Stimulated activated naive CD8-positive, alpha-beta T cell treated with anti-CD3 and anti-CD28 coated beads, Interleukin-15, amount 100 ng/mL, for 72 hours (primary cell): ENCODE data around the gene WDR1.

Experiments
- ATAC-seq: fragments of 150-1000 bp; cut with Tn5 transposase; 2 replicates; pipeline ENCODE4 v1.10.0; 2021; ENCODE audit warnings: mild to moderate bottlenecking, moderate library complexity
- DNase-seq, 2 donors: peaks; one replicate each; pipeline ENCODE4 v3.0.0; 2021 to 2022
- H3K27ac Mint-ChIP-seq, 2 donors: one replicate each; pipeline ENCODE4 v1.8.0; 2022; ENCODE audit warnings: mild to moderate bottlenecking in 2 of 2, mixed read lengths in 2 of 2, moderate library complexity in 2 of 2
- H3K27me3 Mint-ChIP-seq: one replicate; pipeline ENCODE4 v1.8.0; 2022; ENCODE audit warnings: mixed read lengths
- H3K4me1 Mint-ChIP-seq: one replicate; pipeline ENCODE4 v1.8.0; 2022; ENCODE audit warnings: mild to moderate bottlenecking, mixed read lengths
- H3K4me3 Mint-ChIP-seq, 2 donors: one replicate each; pipeline ENCODE4 v1.8.0; 2022; ENCODE audit warnings: mild to moderate bottlenecking in 2 of 2, mixed read lengths in 2 of 2, moderate library complexity in 1 of 2
- H3K9me3 Mint-ChIP-seq, 2 donors: one replicate each; pipeline ENCODE4 v1.8.0; 2022; ENCODE audit warnings: mixed read lengths in 2 of 2

The WDR1 gene

GRCh38 chr4:10100734-10101216 lies 15.8 kb downstream of the WDR1 start:
- H3K4me1 Mint-ChIP-seq: peaks cover 100% of the 10 kb centered on the region
- peak overlapping the region in 1 of 2 donors; percentile 87 for H3K27ac Mint-ChIP-seq
- H3K27me3 Mint-ChIP-seq: no peaks in the 10 kb centered on the region
- H3K4me3 Mint-ChIP-seq: peak overlapping the region; percentile 37 to 72
- no peaks in the 10 kb centered on the region for H3K9me3 Mint-ChIP-seq
- DNase-seq (no peak), ATAC-seq (no peak)

- Mint-ChIP-seq H3K27me3 (no peaks in the 10 kb centered on the region), H3K4me3 (peak overlapping the region; percentile 57 to 72), H3K4me1 (peaks cover 100% of the 10 kb centered on the region), H3K9me3 (no peaks in the 10 kb centered on the region), H3K27ac (peak overlapping the region; percentile 76 to 81)
- ATAC-seq (peak; percentile 2), DNase-seq (no peak)
These were observed 16.9 kb downstream of the WDR1 start for GRCh38 chr4:10099499-10100325.

- Mint-ChIP-seq H3K4me1 (peaks cover 100% of the 10 kb centered on the region), H3K9me3 (no peaks in the 10 kb centered on the region), H3K27ac (peak overlapping the region in 1 of 2 donors; percentile 57), H3K27me3 (no peaks in the 10 kb centered on the region), H3K4me3 (peak overlapping the region; percentile 44 to 57)
- DNase-seq: no peak
- ATAC-seq: no peak
These were observed 17.8 kb downstream of the WDR1 start for GRCh38 chr4:10098780-10099160.

GRCh38 chr4:10097906-10098779 lies 18.5 kb downstream of the WDR1 start:
- peak overlapping the region; percentile 5 to 95 for H3K27ac Mint-ChIP-seq
- H3K9me3 Mint-ChIP-seq: no peaks in the 10 kb centered on the region
- no peak for ATAC-seq
- H3K4me3 Mint-ChIP-seq: peak overlapping the region; percentile 44 to 57
- no peak for DNase-seq
- no peaks in the 10 kb centered on the region for H3K27me3 Mint-ChIP-seq
- peaks cover 100% of the 10 kb centered on the region for H3K4me1 Mint-ChIP-seq

- Mint-ChIP-seq H3K4me3 (peak overlapping the region; percentile 53 to 64), H3K27me3 (no peaks in the 10 kb centered on the region), H3K27ac (peak overlapping the region; percentile 80 to 93), H3K9me3 (no peaks in the 10 kb centered on the region), H3K4me1 (peaks cover 100% of the 10 kb centered on the region)
- ATAC-seq (no peak), DNase-seq (no peak)
These were observed 19.6 kb downstream of the WDR1 start for GRCh38 chr4:10096978-10097335.

- ATAC-seq: peak; percentile 87
- H3K9me3 Mint-ChIP-seq: no peaks in the 10 kb centered on the region
- DNase-seq: peak; percentile 75 to 84
- peaks cover 100% of the 10 kb centered on the region for H3K4me1 Mint-ChIP-seq
- H3K27ac Mint-ChIP-seq: peak overlapping the region; percentile 80 to 93
- no peaks in the 10 kb centered on the region for H3K27me3 Mint-ChIP-seq
- peak overlapping the region; percentile 63 to 64 for H3K4me3 Mint-ChIP-seq
These were observed 20.2 kb downstream of the WDR1 start for GRCh38 chr4:10096201-10096977.

- peaks cover 100% of the 10 kb centered on the region for H3K4me1 Mint-ChIP-seq
- H3K4me3 Mint-ChIP-seq: peak overlapping the region; percentile 63 to 64
- H3K27me3 Mint-ChIP-seq: no peaks in the 10 kb centered on the region
- ATAC-seq (peak; percentile 41), DNase-seq (peak in 1 of 2 donors; percentile 52)
- peak overlapping the region; percentile 46 to 93 for H3K27ac Mint-ChIP-seq
- no peaks in the 10 kb centered on the region for H3K9me3 Mint-ChIP-seq
These were observed 21.2 kb downstream of the WDR1 start for GRCh38 chr4:10095296-10095991.

GRCh38 chr4:10094841-10095240 lies 21.8 kb downstream of the WDR1 start:
- DNase-seq (no peak), ATAC-seq (no peak)
- peaks cover 99% of the 10 kb centered on the region for H3K4me1 Mint-ChIP-seq
- H3K9me3 Mint-ChIP-seq: no peaks in the 10 kb centered on the region
- H3K27ac Mint-ChIP-seq: peak overlapping the region in 1 of 2 donors; percentile 93
- peak overlapping the region; percentile 63 to 64 for H3K4me3 Mint-ChIP-seq
- no peaks in the 10 kb centered on the region for H3K27me3 Mint-ChIP-seq

GRCh38 chr4:10093801-10094552 lies 22.6 kb downstream of the WDR1 start:
- ATAC-seq: no peak
- peak overlapping the region; percentile 90 to 94 for H3K27ac Mint-ChIP-seq
- DNase-seq: no peak
- no peaks in the 10 kb centered on the region for H3K27me3 Mint-ChIP-seq
- peaks cover 91% of the 10 kb centered on the region for H3K4me1 Mint-ChIP-seq
- H3K4me3 Mint-ChIP-seq: peak overlapping the region; percentile 63 to 64
- no peaks in the 10 kb centered on the region for H3K9me3 Mint-ChIP-seq

- ATAC-seq (no peak), DNase-seq (no peak)
- Mint-ChIP-seq H3K4me1 (peaks cover 83% of the 10 kb centered on the region), H3K4me3 (peak overlapping the region; percentile 63 to 64), H3K9me3 (no peaks in the 10 kb centered on the region), H3K27me3 (no peaks in the 10 kb centered on the region), H3K27ac (peak overlapping the region; percentile 90 to 94)
These were observed 23.4 kb downstream of the WDR1 start for GRCh38 chr4:10093271-10093621.

GRCh38 chr4:10092481-10093270 lies 23.9 kb downstream of the WDR1 start:
- ATAC-seq: no peak
- H3K4me3 Mint-ChIP-seq: peak overlapping the region; percentile 63 to 64
- no peaks in the 10 kb centered on the region for H3K27me3 Mint-ChIP-seq
- no peak for DNase-seq
- no peaks in the 10 kb centered on the region for H3K9me3 Mint-ChIP-seq
- H3K4me1 Mint-ChIP-seq: peaks cover 78% of the 10 kb centered on the region
- peak overlapping the region; percentile 90 to 94 for H3K27ac Mint-ChIP-seq

GRCh38 chr4:10091531-10092181 lies 24.9 kb downstream of the WDR1 start:
- ATAC-seq (no peak), DNase-seq (no peak)
- H3K9me3 Mint-ChIP-seq: no peaks in the 10 kb centered on the region
- H3K27ac Mint-ChIP-seq: peak overlapping the region in 1 of 2 donors; percentile 94
- no peak overlapping the region for H3K4me3 Mint-ChIP-seq
- H3K4me1 Mint-ChIP-seq: peaks cover 68% of the 10 kb centered on the region
- H3K27me3 Mint-ChIP-seq: no peaks in the 10 kb centered on the region
